H9 (cell line): ENCODE results near the gene WFDC5. TPM values are rescaled to one million over a fixed set of nuclear protein-coding genes. Genes with fewer than 3 reads are reported as not detected.
A peak's percentile ranks its signal among the peaks of the same experiment; 100 is the strongest.

Experiments
- DNase-seq: peaks from one replicate; pipeline ENCODE4 v3.0.0-alpha.2; 2017
- H2AFZ ChIP-seq: one replicate; pipeline ENCODE4 v1.6.1; 2013; ENCODE audit warnings: mild to moderate bottlenecking, low read length, control low read depth, moderate library complexity
- H2AK5ac ChIP-seq: 2 replicates; pipeline ENCODE4 v1.6.1; 2013; ENCODE audit warnings: low read length, control low read depth, mixed read lengths; ENCODE audit not compliant: insufficient read length
- H2BK120ac ChIP-seq: one replicate; pipeline ENCODE4 v1.6.1; 2013; ENCODE audit warnings: low read depth, mild to moderate bottlenecking, low read length, control low read depth, inconsistent platforms; ENCODE audit not compliant: poor library complexity, severe bottlenecking
- H2BK12ac ChIP-seq: 2 replicates; pipeline ENCODE4 v1.6.1; 2013; ENCODE audit warnings: low read length, control low read depth, mixed read lengths, low read depth; ENCODE audit not compliant: insufficient read length
- H2BK15ac ChIP-seq: 2 replicates; pipeline ENCODE4 v1.6.1; 2013; ENCODE audit warnings: low read depth, low read length, control low read depth
- H2BK20ac ChIP-seq: one replicate; pipeline ENCODE4 v1.6.1; 2013; ENCODE audit warnings: low read depth, mild to moderate bottlenecking, low read length, control low read depth, inconsistent platforms; ENCODE audit not compliant: poor library complexity, severe bottlenecking
- H2BK5ac ChIP-seq: 2 replicates; pipeline ENCODE4 v1.6.1; 2013; ENCODE audit warnings: low read length, control low read depth, mixed read lengths; ENCODE audit not compliant: insufficient read length
- H3K14ac ChIP-seq: 2 replicates; pipeline ENCODE4 v1.6.1; 2013; ENCODE audit warnings: low read length, control low read depth; ENCODE audit not compliant: insufficient read depth
- H3K18ac ChIP-seq: 2 replicates; pipeline ENCODE4 v1.6.1; 2013; ENCODE audit warnings: low read depth, mild to moderate bottlenecking, mixed read lengths, low read length, control low read depth; ENCODE audit not compliant: insufficient read length
- H3K23ac ChIP-seq: 2 replicates; pipeline ENCODE4 v1.6.1; 2013; ENCODE audit warnings: low read length, control low read depth, mixed read lengths, low read depth; ENCODE audit not compliant: insufficient read length
- H3K23me2 ChIP-seq: 2 replicates; pipeline ENCODE4 v1.6.1; 2013; ENCODE audit warnings: low read depth, mild to moderate bottlenecking, mixed read lengths, low read length, control low read depth; ENCODE audit not compliant: insufficient read length, poor library complexity, severe bottlenecking
- H3K27ac ChIP-seq: 2 replicates; pipeline ENCODE4 v1.5.1; 2013; ENCODE audit warnings: low read length, control low read depth, mixed read lengths, low read depth; ENCODE audit not compliant: insufficient read length
- H3K27me3 ChIP-seq: 2 replicates; pipeline ENCODE4 v1.6.1; 2013; ENCODE audit warnings: low read length, control low read depth, inconsistent platforms; ENCODE audit not compliant: insufficient read depth
- H3K4ac ChIP-seq: 2 replicates; pipeline ENCODE4 v1.6.1; 2013; ENCODE audit warnings: low read depth, mild to moderate bottlenecking, control low read depth, inconsistent platforms, low read length, moderate library complexity
- H3K4me1 ChIP-seq: 2 replicates; pipeline ENCODE4 v1.6.1; 2013; ENCODE audit warnings: low read length, control low read depth, inconsistent platforms; ENCODE audit not compliant: insufficient read depth
- H3K4me2 ChIP-seq: 2 replicates; pipeline ENCODE4 v1.6.1; 2013; ENCODE audit warnings: low read length, control low read depth, mixed read lengths; ENCODE audit not compliant: insufficient read length, insufficient read depth
- H3K56ac ChIP-seq: 2 replicates; pipeline ENCODE4 v1.6.1; 2013; ENCODE audit warnings: low read depth, mild to moderate bottlenecking, mixed read lengths, low read length, control low read depth; ENCODE audit not compliant: insufficient read length
- H3K79me1 ChIP-seq: 2 replicates; pipeline ENCODE4 v1.6.1; 2013; ENCODE audit warnings: low read depth, mild to moderate bottlenecking, moderate library complexity, low read length, control low read depth, inconsistent platforms; ENCODE audit not compliant: insufficient read depth, poor library complexity, severe bottlenecking
- H3K79me2 ChIP-seq: 2 replicates; pipeline ENCODE4 v1.6.1; 2013; ENCODE audit warnings: low read length, control low read depth, inconsistent platforms; ENCODE audit not compliant: insufficient read depth
- H3K9ac ChIP-seq: 2 replicates; pipeline ENCODE4 v1.6.1; 2013; ENCODE audit warnings: low read length, control low read depth, mixed read lengths; ENCODE audit not compliant: insufficient read length; ENCODE audit errors: extremely low read depth
- H3K9me3 ChIP-seq: one replicate; pipeline ENCODE4 v1.6.1; 2013; ENCODE audit warnings: low read depth, low read length, inconsistent platforms; ENCODE audit not compliant: control insufficient read depth
- H3T11ph ChIP-seq: one replicate; pipeline ENCODE4 v1.6.1; 2013; ENCODE audit warnings: mild to moderate bottlenecking, low read length, control low read depth, inconsistent platforms
- H4K20me1 ChIP-seq: one replicate; pipeline ENCODE4 v1.6.1; 2013; ENCODE audit not compliant: control insufficient read depth, insufficient read length, insufficient read depth
- H4K5ac ChIP-seq: 2 replicates; pipeline ENCODE4 v1.6.1; 2013; ENCODE audit warnings: low read depth, mild to moderate bottlenecking, mixed read lengths, low read length, control low read depth; ENCODE audit not compliant: insufficient read length
- H4K8ac ChIP-seq: replicated peaks from 2 replicates; pipeline ENCODE4 v1.6.1; 2013; ENCODE audit warnings: low read length, control low read depth, mixed read lengths, low read depth; ENCODE audit not compliant: insufficient read length
- H4K91ac ChIP-seq: 2 replicates; pipeline ENCODE4 v1.6.1; 2013; ENCODE audit warnings: low read depth, mild to moderate bottlenecking, moderate library complexity, mixed read lengths, low read length, control low read depth; ENCODE audit not compliant: insufficient read length
- H3K27ac Mint-ChIP-seq, 3 experiments: 2 replicates in 2 of 3; 3 replicates in 1 of 3; pipeline ENCODE4 v1.8.0; 2020 to 2021; ENCODE audit warnings: mixed read lengths in 3 of 3, mild to moderate bottlenecking in 1 of 3, moderate library complexity in 1 of 3
- H3K27me3 Mint-ChIP-seq: 2 replicates; pipeline ENCODE4 v1.8.0; 2021; ENCODE audit warnings: low read depth, mild to moderate bottlenecking, moderate library complexity, mixed read lengths
- H3K36me3 Mint-ChIP-seq, 3 experiments: 2 replicates in 2 of 3; 3 replicates in 1 of 3; pipeline ENCODE4 v1.8.0; 2020 to 2021; ENCODE audit warnings: low read depth in 3 of 3, mixed read lengths in 3 of 3; ENCODE audit not compliant: insufficient read depth in 1 of 3
- H3K4me1 Mint-ChIP-seq, 2 experiments: 2 replicates each; pipeline ENCODE4 v1.8.0; 2020; ENCODE audit warnings: mixed read lengths in 2 of 2
- H3K4me3 Mint-ChIP-seq, 2 experiments: 2 replicates in 1 of 2; 3 replicates in 1 of 2; pipeline ENCODE4 v1.8.0; 2020 to 2021; ENCODE audit warnings: mild to moderate bottlenecking in 2 of 2, mixed read lengths in 2 of 2, moderate library complexity in 1 of 2
- H3K9me3 Mint-ChIP-seq, 2 experiments: 2 replicates in 1 of 2; 3 replicates in 1 of 2; pipeline ENCODE4 v1.8.0; 2020; ENCODE audit warnings: mild to moderate bottlenecking in 2 of 2, mixed read lengths in 2 of 2, moderate library complexity in 1 of 2
- WGBS: extraction: QIAGEN DNeasy Blood & Tissue Kit; methylation state at CpG from one replicate; pipeline ENCODE4 v1.1.7; 2013; ENCODE audit warnings: missing lambda C conversion rate, low lambda C conversion rate, mixed read lengths; ENCODE audit not compliant: insufficient read length; ENCODE audit errors: extremely low coverage; 5-methylcytosine and 5-hydroxymethylcytosine counted together
- total RNA-seq: library from RNA; stranded (reverse); gene quantifications from 2 replicates; pipeline ENCODE4 v1.2.1, GENCODE V29; 2021
- TF ChIP-seq, protein P1 (sequence below): fragments of 200-600 bp; sonication (generic); conservative IDR thresholded peaks from 3 replicates; pipeline ENCODE4 v1.8.0; 2021; ENCODE audit warnings: antibody characterized with exemption, mild to moderate bottlenecking

The WFDC5 gene
- total RNA-seq, 1 experiment from 2014 or later = not detected

DNA sequence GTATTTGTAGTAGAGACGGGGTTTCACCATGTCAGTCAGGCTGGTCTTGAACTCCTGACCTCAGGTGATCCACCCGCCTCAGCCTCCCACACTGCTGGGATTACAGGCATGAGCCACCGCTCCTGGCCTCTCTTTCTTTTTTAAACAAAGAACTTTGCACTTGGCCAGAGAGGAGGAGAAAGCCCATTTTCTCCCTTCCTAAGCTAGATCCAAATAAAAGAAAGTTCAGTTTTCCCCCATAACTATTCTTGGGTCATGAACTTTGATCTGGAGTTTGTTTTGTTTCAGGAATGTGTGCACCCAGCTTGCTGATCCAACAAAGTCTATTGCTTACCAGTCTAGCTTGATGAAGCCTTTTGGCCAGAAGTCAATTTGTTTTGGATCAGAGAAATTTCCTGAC lies 37.4 kb downstream of the WFDC5 start:
- H3K9me3 Mint-ChIP-seq = peaks cover 5 to 10% of the 10 kb centered on the region in 2 experiments; a peak in 4 of 5 replicates
- DNase-seq = no peak
- Histone ChIP-seq H3K27me3 (no peaks in the 10 kb centered on the region), H3K23ac (no peak overlapping the region), H3K79me1 (no peaks in the 10 kb centered on the region), H2BK12ac (no peak overlapping the region), H4K5ac (no peak overlapping the region), H4K91ac (no peak overlapping the region), H2BK5ac (no peak overlapping the region), H3K56ac (no peak overlapping the region), H2AK5ac (no peak overlapping the region), H3K14ac (no peak overlapping the region), H3K23me2 (no peaks in the 10 kb centered on the region), H4K20me1 (no peaks in the 10 kb centered on the region), H3K27ac (no peak overlapping the region), H3K4ac (no peak overlapping the region), H3T11ph (no peak overlapping the region), H2AFZ (no peak overlapping the region), H2BK20ac (no peak overlapping the region), H2BK120ac (no peak overlapping the region), H2BK15ac (no peak overlapping the region), H3K9ac (no peak overlapping the region), H3K9me3 (peaks cover 4% of the 10 kb centered on the region), H3K79me2 (no peaks in the 10 kb centered on the region), H3K4me2 (no peak overlapping the region), H3K18ac (no peak overlapping the region), H4K8ac (no peak overlapping the region), H3K4me1 (peaks cover 7% of the 10 kb centered on the region; the same call in 1 of the 2 replicates)
- no peaks in the 10 kb centered on the region for H3K27me3 Mint-ChIP-seq
- no CpG with 5 or more reads among the region's 3 CpGs for WGBS
- TF ChIP-seq, protein P1, sequence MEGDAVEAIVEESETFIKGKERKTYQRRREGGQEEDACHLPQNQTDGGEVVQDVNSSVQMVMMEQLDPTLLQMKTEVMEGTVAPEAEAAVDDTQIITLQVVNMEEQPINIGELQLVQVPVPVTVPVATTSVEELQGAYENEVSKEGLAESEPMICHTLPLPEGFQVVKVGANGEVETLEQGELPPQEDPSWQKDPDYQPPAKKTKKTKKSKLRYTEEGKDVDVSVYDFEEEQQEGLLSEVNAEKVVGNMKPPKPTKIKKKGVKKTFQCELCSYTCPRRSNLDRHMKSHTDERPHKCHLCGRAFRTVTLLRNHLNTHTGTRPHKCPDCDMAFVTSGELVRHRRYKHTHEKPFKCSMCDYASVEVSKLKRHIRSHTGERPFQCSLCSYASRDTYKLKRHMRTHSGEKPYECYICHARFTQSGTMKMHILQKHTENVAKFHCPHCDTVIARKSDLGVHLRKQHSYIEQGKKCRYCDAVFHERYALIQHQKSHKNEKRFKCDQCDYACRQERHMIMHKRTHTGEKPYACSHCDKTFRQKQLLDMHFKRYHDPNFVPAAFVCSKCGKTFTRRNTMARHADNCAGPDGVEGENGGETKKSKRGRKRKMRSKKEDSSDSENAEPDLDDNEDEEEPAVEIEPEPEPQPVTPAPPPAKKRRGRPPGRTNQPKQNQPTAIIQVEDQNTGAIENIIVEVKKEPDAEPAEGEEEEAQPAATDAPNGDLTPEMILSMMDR = no peak
- H3K4me3 Mint-ChIP-seq = no peak overlapping the region
- H3K36me3 Mint-ChIP-seq = peaks cover 17 to 55% (median 33%) of the 10 kb centered on the region in 3 experiments
- H3K27ac Mint-ChIP-seq = peak overlapping the region in 1 of 3 experiments; percentile 49; a peak in 1 of 7 replicates
- H3K4me1 Mint-ChIP-seq = peaks cover 15 to 17% of the 10 kb centered on the region in 2 experiments
